ENCODE measurements around the gene ZSCAN22. TPM values are rescaled to one million over a fixed set of nuclear protein-coding genes. Genes with fewer than 3 reads are reported as not detected.

ZSCAN22 gene
- total RNA-seq, 1 experiment from 2014 or later = 5.2 TPM

DNA sequence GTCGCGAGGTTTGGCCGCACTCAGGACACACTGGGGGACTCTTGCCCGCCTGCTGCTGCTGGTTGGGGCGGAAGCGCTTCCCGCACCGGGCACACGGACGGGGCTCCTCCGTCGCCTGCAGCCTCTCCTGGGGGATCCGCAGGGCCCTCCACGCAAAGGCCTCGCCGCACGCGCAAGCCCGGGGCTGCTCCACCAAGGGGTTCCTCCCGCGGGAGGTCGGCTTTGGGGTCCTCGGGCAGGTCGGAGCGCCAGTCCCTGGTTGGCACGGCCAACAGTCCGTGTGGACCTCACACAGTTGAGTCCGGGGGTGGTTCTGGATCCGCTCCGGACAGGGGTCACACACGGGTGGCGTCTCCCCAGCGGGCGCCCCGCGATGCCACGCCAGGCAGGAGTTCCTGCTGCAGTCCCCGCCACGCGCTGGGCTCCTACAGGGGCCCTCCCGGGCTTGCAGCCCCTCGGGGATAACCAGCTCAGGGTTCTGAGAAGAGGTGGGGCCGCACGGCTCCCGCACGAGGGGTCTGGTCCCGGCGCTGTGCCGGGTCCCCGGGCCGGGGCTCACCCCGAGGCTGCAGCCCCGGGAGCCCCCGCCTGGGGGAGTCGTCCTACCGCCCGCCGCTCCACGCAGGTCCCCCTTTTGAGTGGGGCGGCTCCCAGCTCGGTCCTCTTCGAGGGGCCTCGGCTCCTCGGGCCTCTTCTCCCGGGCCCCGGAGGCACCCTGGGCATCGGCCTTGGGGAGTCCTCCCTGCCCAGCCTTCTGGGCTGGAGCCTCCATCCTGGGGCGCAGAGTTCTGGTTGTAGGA is 42.0 kb downstream of the ZSCAN22 start:
- DNase-seq (ENCODE audit: low read depth) = no peak

DNA sequence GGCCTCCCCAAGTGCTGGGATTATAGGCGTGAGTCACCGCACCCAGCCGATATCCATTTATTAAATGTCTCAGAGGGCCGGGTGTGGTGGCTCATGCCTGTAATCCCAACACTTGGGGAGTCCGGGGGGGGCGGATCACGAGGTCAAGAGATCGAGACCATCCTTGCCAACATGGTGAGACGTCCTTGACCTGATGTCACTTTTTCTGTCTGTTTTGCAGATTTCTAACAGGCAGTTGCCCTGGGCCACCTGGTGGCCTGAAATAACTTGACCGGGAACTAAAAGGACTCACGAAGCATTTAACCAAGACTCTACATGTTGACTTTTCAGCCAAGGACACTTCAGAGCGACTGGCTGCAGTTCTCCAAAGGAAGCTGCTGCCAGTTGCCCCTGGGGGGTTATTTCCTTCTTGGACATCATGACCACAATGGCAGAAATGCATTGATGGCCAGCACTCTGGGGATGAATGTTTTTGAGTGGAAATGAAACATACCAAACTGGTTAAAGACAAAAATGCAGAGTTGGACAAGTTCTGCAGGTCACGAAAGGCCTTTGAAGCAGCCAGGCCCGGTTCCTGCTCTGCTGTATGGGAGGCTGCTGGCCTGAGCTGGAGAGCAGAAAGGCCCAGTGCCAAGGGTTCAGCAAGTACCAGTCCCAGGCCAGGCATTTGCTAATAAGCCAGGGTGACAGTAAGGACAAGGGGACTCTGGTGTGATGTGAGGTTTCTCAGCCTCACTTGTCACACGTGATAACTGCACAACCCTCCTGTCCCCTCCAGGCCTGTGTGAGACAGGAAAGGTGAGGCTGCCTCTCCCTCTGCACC is 45.7 kb downstream of the ZSCAN22 start:
- no peak for DNase-seq (ENCODE audit: low read depth)

DNA sequence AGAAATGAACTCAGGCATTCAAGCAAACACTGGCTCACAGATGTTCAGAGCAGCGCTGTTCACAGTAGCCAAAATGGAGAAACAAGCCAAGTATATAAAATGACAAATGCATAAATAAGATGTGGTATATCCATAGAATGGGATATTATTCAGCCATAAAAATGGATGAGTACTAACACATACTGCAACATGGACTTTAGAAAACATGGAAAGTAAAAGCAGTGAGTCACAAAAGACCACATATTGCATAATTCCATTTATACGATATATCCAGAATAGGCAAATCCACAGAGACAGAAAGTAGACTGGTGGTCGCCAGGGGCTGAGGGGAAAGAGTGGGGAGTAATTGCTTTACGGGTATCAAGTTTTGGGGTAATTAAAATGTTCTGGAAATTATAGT is 47.4 kb downstream of the ZSCAN22 start:
- DNase-seq (ENCODE audit: low read depth) = no peak

DNA sequence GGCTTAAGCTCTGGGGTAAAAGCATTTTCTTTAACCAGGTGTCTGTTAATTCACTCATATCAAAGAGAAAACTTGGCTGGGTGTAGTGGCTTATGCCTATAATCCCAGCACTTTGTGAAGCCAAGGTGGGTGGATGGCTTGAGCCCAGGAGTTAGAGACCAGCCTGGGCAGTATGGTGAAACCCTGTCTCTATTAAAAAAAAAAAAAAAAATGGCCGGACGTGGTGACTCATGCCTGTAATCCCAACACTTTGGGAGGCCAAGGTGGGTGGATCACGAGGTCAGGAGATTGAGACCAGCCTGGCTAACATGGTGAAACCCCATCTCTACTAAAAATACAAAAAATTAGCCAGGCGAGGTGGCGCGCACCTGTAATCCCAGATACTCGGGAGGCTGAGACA is 49.9 kb downstream of the ZSCAN22 start:
- peak; percentile 35 for DNase-seq (ENCODE audit: low read depth)

DNA sequence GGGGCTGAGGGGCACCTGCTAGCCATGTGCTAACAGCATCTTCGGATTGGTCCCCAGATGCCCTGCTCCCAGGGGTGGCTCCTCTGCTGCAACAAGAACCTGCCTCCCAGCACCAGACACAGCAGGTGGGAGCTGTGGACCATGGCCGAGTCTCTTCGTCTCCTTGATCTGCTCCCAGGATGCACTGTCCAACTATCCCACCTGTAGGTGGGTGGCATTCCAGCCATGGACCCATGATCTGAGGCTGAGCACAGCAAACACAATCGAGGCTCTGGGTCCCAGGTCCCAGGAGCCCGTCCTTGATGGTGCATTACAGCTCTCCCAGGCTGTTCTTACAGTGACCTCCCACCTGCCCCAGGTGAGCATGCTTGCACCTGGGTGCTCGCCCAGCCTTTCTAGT is 52.5 kb downstream of the ZSCAN22 start:
- no peak for DNase-seq (ENCODE audit: low read depth)

DNA sequence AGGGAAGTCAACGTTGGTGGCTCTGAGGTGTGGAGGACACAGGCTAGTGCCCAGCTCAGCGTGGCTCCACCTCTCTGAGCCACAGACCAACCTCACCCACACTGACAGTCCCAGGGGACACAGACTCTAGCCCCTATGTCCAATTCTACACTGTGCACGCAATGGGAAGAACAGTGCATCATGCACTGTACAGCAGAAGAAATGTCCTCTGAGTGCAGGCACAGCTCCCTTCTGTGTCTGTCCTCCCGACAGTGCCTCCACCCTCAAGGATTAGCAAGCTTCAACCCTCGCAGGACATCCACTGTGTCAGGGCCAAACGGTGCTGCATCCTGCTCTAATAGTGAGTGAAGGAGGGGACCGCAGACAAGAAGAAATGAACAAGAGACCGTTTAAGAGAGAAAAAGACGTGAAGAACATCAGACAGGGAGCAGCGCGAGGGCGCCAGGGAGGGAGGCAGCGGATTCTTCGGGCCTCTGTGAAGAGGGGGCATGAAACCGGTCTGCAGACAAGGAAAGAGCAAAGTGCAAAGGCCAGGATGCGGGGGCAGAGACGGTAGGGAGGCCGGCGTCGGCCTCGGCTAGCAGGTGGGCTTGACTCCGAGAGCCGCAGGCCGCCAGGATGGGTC is 53.4 kb downstream of the ZSCAN22 start:
- no peak for DNase-seq (ENCODE audit: low read depth)

DNA sequence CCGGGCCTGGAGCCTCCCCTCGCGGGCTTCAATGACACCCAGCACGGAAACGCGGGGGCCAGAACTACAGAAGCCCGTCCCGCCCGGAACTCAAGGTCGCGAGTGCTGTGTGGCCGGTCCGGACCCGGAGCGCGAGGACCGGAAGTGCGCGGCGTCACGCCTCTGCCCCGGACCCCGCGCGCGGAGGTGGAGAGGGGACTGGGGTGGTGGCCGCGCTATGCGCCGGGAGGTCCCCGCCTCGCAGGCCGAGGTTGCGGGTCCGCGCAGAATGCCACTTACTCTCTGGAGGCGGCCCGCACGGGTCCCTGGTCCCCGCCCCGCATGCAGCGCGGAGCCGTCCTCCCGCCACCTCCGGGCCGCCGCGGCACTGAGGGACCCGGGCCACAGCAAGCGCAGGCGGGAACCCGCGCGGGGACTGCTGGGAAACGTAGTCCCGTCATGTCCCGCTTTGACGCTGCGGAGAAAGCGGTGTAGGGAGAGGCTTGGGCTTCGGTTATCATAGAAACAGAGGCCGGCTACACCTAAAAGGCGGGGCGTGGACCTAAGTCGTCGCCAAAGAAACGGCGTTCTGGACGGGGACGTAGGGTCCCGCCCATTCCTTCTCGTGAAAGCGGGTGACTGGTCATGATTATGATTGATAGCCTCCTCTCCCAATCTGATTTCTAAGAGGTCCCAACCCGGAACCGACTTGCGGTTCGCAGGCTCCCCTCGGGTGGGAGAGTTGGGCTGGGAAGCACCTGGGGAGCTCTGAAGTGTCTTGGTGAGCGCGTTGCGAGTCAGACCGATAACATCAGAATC is 54.1 kb downstream of the ZSCAN22 start, which contains the start of gene ZNF837:
Gene ZNF837 (minus strand): TSS at position 369 of the 798 bp plus-strand sequence. CDS start 11,698 bp downstream, outside the sequence.
- DNase-seq (ENCODE audit: low read depth) = peak; percentile 100

DNA sequence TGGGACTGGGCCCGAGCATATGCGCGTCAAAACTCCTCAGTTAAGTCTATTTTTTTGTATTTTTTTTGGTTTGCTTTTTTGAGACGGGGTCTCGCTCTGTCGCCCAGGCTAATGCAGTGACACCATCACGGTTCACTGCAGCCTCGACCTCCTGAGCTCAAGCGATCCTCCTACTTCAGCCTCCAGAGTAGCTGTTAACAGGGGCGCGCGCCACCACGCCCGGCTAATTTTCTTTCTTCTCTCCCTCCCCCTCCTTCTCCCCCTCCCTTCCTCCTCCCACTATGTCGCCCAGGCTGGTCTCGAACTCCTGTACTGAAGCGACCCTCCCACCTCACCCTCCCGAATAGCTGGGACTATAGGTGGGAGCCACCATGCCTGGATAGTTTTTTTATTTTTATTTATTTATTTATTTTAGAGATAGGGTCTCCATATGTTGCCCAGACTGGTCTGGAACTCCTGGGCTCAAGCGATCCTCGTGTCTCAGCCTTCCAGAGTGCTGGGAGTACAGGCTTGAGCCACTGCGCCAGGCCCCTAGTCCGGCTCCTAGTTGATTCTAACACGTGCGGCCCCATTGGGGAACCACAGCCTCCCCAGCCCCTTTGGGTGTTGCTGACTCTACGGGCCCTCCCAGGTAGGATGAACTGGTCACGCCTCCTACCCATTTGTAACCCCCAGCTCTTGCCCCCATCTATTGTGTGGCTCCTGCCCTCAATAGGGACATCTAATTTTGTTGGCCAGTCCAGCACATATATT is 54.8 kb downstream of the ZSCAN22 start:
- no peak for DNase-seq (ENCODE audit: low read depth)

DNA sequence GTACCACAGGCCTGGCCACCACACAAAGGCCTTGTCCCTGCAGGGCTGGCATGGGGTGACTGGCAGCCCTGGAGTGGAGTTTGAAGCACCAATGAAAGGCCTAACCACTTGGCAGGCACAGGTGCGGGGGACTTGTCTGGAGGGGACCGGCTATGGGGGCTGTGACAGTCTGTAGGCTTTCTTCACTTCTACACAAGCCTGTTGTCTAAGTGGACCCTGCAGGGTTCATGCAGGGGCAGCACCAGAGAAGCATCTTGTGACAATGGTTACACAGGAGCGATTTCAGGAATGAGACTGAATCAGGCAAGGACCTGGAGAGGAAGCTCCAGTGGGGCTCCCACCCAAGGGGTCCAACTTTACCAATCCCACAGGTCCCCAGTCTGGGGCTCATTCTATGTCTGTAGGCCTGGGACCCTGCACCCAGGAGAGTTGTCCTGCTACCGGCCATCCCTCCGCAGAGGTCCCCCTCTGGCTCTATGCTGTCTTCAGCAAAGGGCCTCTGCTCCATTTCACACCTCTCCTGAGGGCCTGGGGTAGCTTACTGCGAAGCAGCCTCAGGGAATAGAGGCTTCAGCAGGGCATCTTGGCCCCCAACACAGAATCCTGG is 56.3 kb downstream of the ZSCAN22 start:
- DNase-seq (ENCODE audit: low read depth) = no peak

DNA sequence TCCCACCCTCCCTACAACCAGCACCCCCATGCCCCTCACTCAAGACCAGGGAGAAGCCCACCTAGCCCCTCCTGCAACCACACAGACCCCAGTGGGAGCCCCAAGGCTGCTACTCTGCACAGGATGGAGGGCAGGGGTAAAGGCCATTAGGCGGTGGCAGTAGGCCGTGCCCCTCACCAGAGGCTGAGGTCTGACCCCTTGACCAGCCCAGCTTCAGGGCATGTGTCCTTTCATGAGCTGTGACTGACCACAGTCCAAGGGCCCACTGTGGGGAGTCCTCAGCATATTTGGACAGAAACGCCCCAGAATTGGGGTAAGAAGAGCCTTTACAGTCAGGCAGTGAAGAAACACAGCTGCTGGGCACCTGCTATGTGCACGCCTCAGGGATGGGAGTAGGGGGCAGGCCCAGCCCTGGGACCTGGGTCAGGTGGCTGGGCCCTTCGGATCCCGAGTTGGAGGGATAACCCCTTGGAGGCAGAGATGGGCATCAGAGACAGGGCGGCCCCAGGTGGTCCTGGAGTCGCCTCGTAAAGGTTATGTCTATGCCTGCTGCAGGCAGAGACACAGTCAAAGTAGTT is 58.6 kb downstream of the ZSCAN22 start:
- DNase-seq (ENCODE audit: low read depth) = no peak

DNA sequence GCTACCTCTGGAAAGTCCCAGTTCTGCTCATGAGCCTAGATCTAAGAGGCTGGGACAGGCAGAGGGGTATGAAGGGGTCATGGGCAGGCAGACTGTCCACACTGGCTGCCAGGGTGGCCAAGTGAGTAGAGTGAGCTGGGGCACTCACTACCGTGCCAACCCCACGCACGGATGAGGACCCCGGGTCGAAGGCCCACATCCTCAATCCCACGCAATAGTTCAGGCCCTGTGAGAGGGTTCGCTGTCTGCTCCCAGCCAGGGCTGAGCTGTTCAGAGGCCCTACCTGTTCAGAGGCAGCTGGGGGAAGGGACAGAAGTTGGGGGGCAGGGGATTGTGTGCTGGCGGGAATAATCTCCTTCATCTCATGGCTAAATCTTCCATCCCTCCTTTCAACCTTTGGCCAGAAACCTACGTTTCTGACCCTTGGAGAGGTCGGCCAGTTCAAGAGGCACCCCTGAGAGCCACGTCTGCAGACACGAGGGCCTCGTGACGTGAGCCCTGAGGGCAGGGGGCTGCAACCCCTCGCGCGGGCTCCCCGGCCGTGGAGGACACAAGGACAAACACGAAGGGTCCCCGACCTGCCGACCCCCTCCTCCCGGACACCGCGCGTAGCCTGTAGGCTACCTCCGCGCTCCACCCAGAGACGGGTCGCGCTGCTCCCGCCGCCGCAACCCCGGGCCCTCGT is 59.2 kb downstream of the ZSCAN22 start:
- no peak for DNase-seq (ENCODE audit: low read depth)

DNA sequence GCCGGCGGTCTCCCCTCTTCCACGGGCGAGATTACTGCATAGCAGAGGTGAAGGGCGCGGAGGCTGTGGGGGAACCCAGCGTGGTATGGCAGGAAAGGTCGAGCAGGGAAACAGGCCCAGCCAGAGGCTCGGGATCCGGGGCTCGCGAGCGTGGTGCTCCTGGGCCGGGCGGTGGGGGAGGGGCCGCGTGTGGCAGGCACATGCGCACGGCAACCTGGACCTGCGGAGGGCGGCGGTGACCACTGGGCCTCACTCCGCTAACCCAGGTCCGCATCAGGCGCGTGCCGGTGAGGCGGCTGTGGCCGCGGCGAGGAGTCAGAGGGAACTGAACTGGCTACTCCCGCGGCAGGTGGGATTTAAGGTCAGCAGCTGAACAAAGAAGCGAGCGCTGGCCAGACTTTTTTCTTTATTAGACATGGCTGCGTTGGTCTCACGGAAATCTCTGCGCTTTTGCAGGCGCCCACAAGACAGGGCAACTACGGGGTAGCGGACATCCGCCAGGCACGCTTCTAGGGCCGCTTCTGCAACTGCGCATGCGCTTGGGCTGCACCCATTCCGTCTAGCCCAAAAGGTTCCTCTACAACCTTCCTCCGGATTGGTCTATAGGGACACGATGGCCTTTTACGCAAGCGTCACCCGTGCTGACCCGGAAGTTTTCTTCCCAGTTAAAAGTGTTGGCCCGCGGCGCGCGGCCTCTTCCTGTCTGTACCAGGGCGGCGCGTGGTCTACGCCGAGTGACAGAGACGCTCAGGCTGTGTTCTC is 60.0 kb downstream of the ZSCAN22 start, which contains the start of gene RPS5:
Gene RPS5 (plus strand): TSS at position 694 of the 762 bp plus-strand sequence. CDS start 869 bp downstream, outside the sequence.
- peak; percentile 98 for DNase-seq (ENCODE audit: low read depth)

DNA sequence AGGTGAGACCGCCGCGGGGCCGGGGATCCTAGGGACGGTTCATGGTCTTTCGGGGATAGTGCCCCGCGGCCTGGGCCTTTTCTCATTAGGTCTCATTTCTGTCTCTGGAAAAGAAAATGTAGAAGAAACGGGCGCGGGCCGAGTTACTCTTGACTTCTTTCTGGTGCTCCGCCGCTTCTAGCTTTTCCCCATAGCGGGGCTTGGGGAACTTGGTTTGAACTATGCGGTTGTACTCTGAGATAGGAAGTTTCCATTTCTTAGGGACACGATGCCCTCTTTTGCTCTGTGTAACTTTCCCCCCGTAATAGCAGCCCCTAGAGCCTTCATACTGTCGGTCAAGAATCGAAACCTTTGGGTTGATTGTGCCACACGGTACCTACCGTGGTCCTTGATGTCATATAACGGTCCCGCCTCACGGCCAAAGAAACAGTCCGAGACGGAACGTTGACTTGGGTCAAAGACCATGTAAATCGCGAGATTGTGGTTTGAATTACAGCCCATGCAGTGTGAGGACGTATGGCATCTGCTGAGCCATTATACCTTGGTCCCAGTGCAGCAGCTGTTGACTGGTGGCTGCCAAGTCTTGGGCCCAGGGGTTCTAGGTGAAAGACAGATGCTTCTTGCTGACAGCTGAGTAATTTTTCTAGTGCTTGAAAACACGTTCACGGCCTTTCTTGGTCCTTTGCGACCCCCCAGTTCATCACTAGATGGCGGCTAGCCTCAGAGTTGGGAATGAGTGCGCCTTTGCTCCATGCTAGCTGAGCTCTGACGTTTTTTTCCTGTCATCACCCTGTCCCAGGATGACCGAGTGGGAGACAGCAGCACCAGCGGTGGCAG is 60.8 kb downstream of the ZSCAN22 start:
- DNase-seq (ENCODE audit: low read depth) = no peak

DNA sequence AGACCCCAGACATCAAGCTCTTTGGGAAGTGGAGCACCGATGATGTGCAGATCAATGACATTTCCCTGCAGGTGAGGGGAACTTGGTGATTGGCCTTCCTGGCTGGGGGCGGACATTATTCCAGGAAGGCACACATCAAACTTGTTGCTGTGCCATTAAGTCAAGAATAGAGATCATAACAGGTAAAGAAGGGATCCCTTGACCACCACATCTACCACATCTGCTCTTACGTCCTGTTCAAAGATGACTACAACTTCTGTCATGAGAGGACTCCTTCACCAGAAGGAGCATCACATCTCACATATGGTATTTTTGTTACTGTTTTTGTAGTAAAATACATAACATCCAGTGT is 61.4 kb downstream of the ZSCAN22 start:
- DNase-seq (ENCODE audit: low read depth) = no peak
